Neural progenitor cell (in vitro differentiated cells): ENCODE results near the gene APCS. TPM values are rescaled to one million over a fixed set of nuclear protein-coding genes. Genes with fewer than 3 reads are reported as not detected.

Experiments
- DNase-seq: peaks from one replicate; pipeline ENCODE4 v3.0.0-alpha.2; 2016; ENCODE audit warnings: low spot score
- H2AFZ ChIP-seq: fragments of 200-600 bp; sonication (generic); replicated peaks from 2 replicates; pipeline ENCODE4 v1.6.1; 2016; ENCODE audit warnings: antibody characterized with exemption
- H3F3A ChIP-seq: fragments of 200-600 bp; sonication (generic); 2 replicates; pipeline ENCODE4 v1.6.1; 2016; ENCODE audit warnings: antibody characterized with exemption, low read depth
- H3K27ac ChIP-seq: fragments of 200-600 bp; sonication (generic); 2 replicates; pipeline ENCODE4 v1.5.1; 2016; ENCODE audit warnings: mild to moderate bottlenecking
- H3K27me3 ChIP-seq: fragments of 200-600 bp; sonication (generic); 2 replicates; pipeline ENCODE4 v1.6.1; 2016; ENCODE audit warnings: mild to moderate bottlenecking, moderate library complexity
- H3K36me3 ChIP-seq: fragments of 200-600 bp; sonication (generic); 2 replicates; pipeline ENCODE4 v1.5.1; 2016
- H3K4me1 ChIP-seq: fragments of 200-600 bp; sonication (generic); 2 replicates; pipeline ENCODE4 v1.6.1; 2016; ENCODE audit warnings: mixed run types
- H3K4me2 ChIP-seq: fragments of 200-600 bp; sonication (generic); 2 replicates; pipeline ENCODE4 v1.6.1; 2016
- H3K4me3 ChIP-seq: fragments of 200-600 bp; sonication (generic); 2 replicates; pipeline ENCODE4 v1.5.1; 2016
- H3K79me2 ChIP-seq: fragments of 200-600 bp; sonication (generic); 2 replicates; pipeline ENCODE4 v1.6.1; 2016; ENCODE audit warnings: low read depth
- H3K9ac ChIP-seq: fragments of 200-600 bp; sonication (generic); 2 replicates; pipeline ENCODE4 v1.6.1; 2016
- H3K9me3 ChIP-seq: fragments of 200-600 bp; sonication (generic); 2 replicates; pipeline ENCODE4 v1.5.1; 2016; ENCODE audit warnings: low read depth
- H4K20me1 ChIP-seq: fragments of 200-600 bp; sonication (generic); 2 replicates; pipeline ENCODE4 v1.6.1; 2016; ENCODE audit warnings: low read depth
- H3K27ac Mint-ChIP-seq: 3 replicates; pipeline ENCODE4 v1.8.0; 2021; ENCODE audit warnings: mixed read lengths
- H3K27me3 Mint-ChIP-seq: 2 replicates; pipeline ENCODE4 v1.8.0; 2022; ENCODE audit warnings: low read depth, mild to moderate bottlenecking, inconsistent platforms, moderate library complexity, mixed read lengths; ENCODE audit not compliant: insufficient read depth
- H3K36me3 Mint-ChIP-seq: 3 replicates; pipeline ENCODE4 v1.8.0; 2021; ENCODE audit warnings: mixed read lengths
- H3K4me1 Mint-ChIP-seq: 3 replicates; pipeline ENCODE4 v1.8.0; 2021; ENCODE audit warnings: mixed read lengths
- H3K4me3 Mint-ChIP-seq: 3 replicates; pipeline ENCODE4 v1.8.0; 2021; ENCODE audit warnings: mild to moderate bottlenecking, moderate library complexity, mixed read lengths
- H3K9me3 Mint-ChIP-seq: 3 replicates; pipeline ENCODE4 v1.8.0; 2020; ENCODE audit warnings: mixed read lengths
- EZH2 ChIP-seq: fragments of 200-600 bp; sonication (generic); IDR thresholded peaks from 2 replicates; pipeline ENCODE4 v1.6.1; 2017; ENCODE audit warnings: antibody characterized with exemption, mild to moderate bottlenecking, moderate library complexity
- EZH2phosphoT487 ChIP-seq: fragments of 200-600 bp; sonication (generic); IDR thresholded peaks from 2 replicates; pipeline ENCODE4 v1.6.1; 2017; ENCODE audit warnings: antibody characterized with exemption
- total RNA-seq: library from RNA; depleted of rRNA; stranded (reverse); fragments of >200 nt; gene quantifications from 2 replicates; pipeline ENCODE4 v1.2.3, GENCODE V29; 2015; ENCODE audit warnings: low replicate concordance
- TF ChIP-seq, protein P1 (sequence below): fragments of 200-600 bp; sonication (generic); IDR thresholded peaks from 2 replicates; pipeline ENCODE4 v1.5.1; 2017; ENCODE audit warnings: antibody characterized with exemption, mild to moderate bottlenecking

APCS gene
- not detected in 2 replicates for total RNA-seq

- no peak within 1 kb of the TSS for H3K4me2 ChIP-seq
- Mint-ChIP-seq H3K36me3 (no peaks in the 10 kb centered on the region), H3K27me3 (peaks cover 2% of the 10 kb centered on the region), H3K4me3 (no peak within 1 kb of the TSS), H3K9me3 (no peaks in the 10 kb centered on the region), H3K27ac (no peak within 1 kb of the TSS), H3K4me1 (peaks cover 6% of the 10 kb centered on the region)
- no peaks in the 10 kb centered on the region for H3K4me1 ChIP-seq
- H3K27ac ChIP-seq = no peak within 1 kb of the TSS
- no peak within 1 kb of the TSS for H3K9ac ChIP-seq
- TF ChIP-seq, protein P1, sequence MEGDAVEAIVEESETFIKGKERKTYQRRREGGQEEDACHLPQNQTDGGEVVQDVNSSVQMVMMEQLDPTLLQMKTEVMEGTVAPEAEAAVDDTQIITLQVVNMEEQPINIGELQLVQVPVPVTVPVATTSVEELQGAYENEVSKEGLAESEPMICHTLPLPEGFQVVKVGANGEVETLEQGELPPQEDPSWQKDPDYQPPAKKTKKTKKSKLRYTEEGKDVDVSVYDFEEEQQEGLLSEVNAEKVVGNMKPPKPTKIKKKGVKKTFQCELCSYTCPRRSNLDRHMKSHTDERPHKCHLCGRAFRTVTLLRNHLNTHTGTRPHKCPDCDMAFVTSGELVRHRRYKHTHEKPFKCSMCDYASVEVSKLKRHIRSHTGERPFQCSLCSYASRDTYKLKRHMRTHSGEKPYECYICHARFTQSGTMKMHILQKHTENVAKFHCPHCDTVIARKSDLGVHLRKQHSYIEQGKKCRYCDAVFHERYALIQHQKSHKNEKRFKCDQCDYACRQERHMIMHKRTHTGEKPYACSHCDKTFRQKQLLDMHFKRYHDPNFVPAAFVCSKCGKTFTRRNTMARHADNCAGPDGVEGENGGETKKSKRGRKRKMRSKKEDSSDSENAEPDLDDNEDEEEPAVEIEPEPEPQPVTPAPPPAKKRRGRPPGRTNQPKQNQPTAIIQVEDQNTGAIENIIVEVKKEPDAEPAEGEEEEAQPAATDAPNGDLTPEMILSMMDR = no peak
- no peak for TF ChIP-seq EZH2
- no peak for TF ChIP-seq EZH2phosphoT487
- H3K9me3 ChIP-seq = peaks cover 21% of the 10 kb centered on the region
- no peaks in the 10 kb centered on the region for H3K36me3 ChIP-seq
- no peak within 1 kb of the TSS for H3K4me3 ChIP-seq
- H3K27me3 ChIP-seq = no peaks in the 10 kb centered on the region
- no peak for DNase-seq
- H4K20me1 ChIP-seq = no peaks in the 10 kb centered on the region
- H2AFZ ChIP-seq = no peak within 1 kb of the TSS
- H3F3A ChIP-seq = no peaks in the 10 kb centered on the region
- no peaks in the 10 kb centered on the region for H3K79me2 ChIP-seq
Measured at GRCh38 chr1:159587461-159587951, at the start of gene APCS. APCS (plus strand) TSS chr1:159587826; CDS start chr1:159587922, 96 bp downstream.

DNA sequence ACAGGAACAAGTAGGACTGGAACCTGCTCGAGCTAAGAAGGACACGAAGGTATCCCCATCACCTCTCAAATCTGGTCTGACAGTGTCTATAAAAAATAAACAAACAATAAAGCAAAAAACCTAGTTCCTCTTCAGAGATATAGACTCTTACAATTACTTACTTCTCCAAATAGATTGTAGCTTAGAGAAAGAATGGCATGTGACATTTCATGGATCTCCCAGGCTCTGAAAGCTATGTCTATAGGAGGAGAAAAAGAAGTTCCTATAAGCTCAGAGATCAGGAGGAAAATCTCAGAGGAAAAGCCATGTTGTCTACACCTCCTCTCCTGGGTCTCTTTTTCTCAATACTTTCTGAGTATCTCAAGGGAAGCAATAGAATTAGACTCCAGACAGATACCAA lies 39.5 kb upstream of the APCS start:
- no peak overlapping the region for H3K27ac Mint-ChIP-seq
- H3K27me3 ChIP-seq = no peaks in the 10 kb centered on the region
- no peaks in the 10 kb centered on the region for H3K27me3 Mint-ChIP-seq
- no peaks in the 10 kb centered on the region for H3K36me3 Mint-ChIP-seq
- TF ChIP-seq, protein P1 = no peak
- TF ChIP-seq EZH2 (no peak), EZH2phosphoT487 (no peak)
- no peaks in the 10 kb centered on the region for H3K4me1 Mint-ChIP-seq
- no peak overlapping the region for H3K27ac ChIP-seq
- no peaks in the 10 kb centered on the region for H3K4me1 ChIP-seq
- no peaks in the 10 kb centered on the region for H3K79me2 ChIP-seq
- no peak overlapping the region for H3K4me2 ChIP-seq
- no peaks in the 10 kb centered on the region for H4K20me1 ChIP-seq
- H3K36me3 ChIP-seq = no peaks in the 10 kb centered on the region
- peaks cover 21% of the 10 kb centered on the region for H3K9me3 ChIP-seq
- H3K4me3 Mint-ChIP-seq = no peak overlapping the region
- H3K9ac ChIP-seq = no peak overlapping the region
- H2AFZ ChIP-seq = no peak overlapping the region
- no peak for DNase-seq
- H3K9me3 Mint-ChIP-seq = no peaks in the 10 kb centered on the region
- H3K4me3 ChIP-seq = no peak overlapping the region
- H3F3A ChIP-seq = no peaks in the 10 kb centered on the region

- no peaks in the 10 kb centered on the region for H3K4me1 ChIP-seq
- Mint-ChIP-seq H3K9me3 (no peaks in the 10 kb centered on the region), H3K27me3 (peaks cover 3% of the 10 kb centered on the region), H3K4me1 (peaks cover 6% of the 10 kb centered on the region), H3K27ac (no peak overlapping the region), H3K36me3 (no peaks in the 10 kb centered on the region), H3K4me3 (no peak overlapping the region)
- H3K27ac ChIP-seq = no peak overlapping the region
- no peak overlapping the region for H2AFZ ChIP-seq
- H3K36me3 ChIP-seq = no peaks in the 10 kb centered on the region
- H3F3A ChIP-seq = no peaks in the 10 kb centered on the region
- H3K4me3 ChIP-seq = no peak overlapping the region
- no peak overlapping the region for H3K9ac ChIP-seq
- H3K9me3 ChIP-seq = peaks cover 25% of the 10 kb centered on the region
- no peak for DNase-seq
- no peaks in the 10 kb centered on the region for H3K79me2 ChIP-seq
- H4K20me1 ChIP-seq = no peaks in the 10 kb centered on the region
- H3K27me3 ChIP-seq = no peaks in the 10 kb centered on the region
- TF ChIP-seq, protein P1 = no peak
- TF ChIP-seq EZH2 = no peak
- no peak for TF ChIP-seq EZH2phosphoT487
- no peak overlapping the region for H3K4me2 ChIP-seq
Measured at GRCh38 chr1:159554261-159554660, 33.4 kb upstream of the APCS start.
